ENCODE data around the gene GBP1.
A peak's percentile ranks its signal among the peaks of the same experiment; 100 is the strongest.
"Not testable (repeated sequence)": the region's sequence is repeated elsewhere in the genome, so short reads cannot be mapped to it uniquely, and the experiment has no call there.

GBP1 gene

GRCh38 chr1:89063094-89063493 lies 1.9 kb downstream of the GBP1 start:
- Histone ChIP-seq H3K4me1 (ENCODE audit: control insufficient read depth, insufficient read depth, low read length, poor library complexity, severe bottlenecking) (peaks cover 10% of the 10 kb centered on the region), H3K36me3 (ENCODE audit: control insufficient read depth, insufficient read depth, low read length) (peaks cover 18% of the 10 kb centered on the region), H3K27me3 (replicated peaks; ENCODE audit: control insufficient read depth, insufficient read depth, low read length, poor library complexity, severe bottlenecking) (no peaks in the 10 kb centered on the region), H3K9me3 (ENCODE audit: control insufficient read depth, low read length) (no peaks in the 10 kb centered on the region), H3K4me3 (ENCODE audit: insufficient read depth, low read depth, low read length, poor library complexity, severe bottlenecking) (peak overlapping the region; percentile 8), H3K27ac (ENCODE audit: insufficient read depth, low read length, poor library complexity, severe bottlenecking) (no peak overlapping the region)
- DNase-seq: no peak

GRCh38 chr1:89060091-89060490 lies 4.9 kb downstream of the GBP1 start:
- no peak overlapping the region for H3K4me3 ChIP-seq (ENCODE audit: insufficient read depth, low read depth, low read length, poor library complexity, severe bottlenecking)
- peaks cover 48% of the 10 kb centered on the region for H3K36me3 ChIP-seq (ENCODE audit: control insufficient read depth, insufficient read depth, low read length)
- no peaks in the 10 kb centered on the region for H3K9me3 ChIP-seq (ENCODE audit: control insufficient read depth, low read length)
- no peak overlapping the region for H3K27ac ChIP-seq (ENCODE audit: insufficient read depth, low read length, poor library complexity, severe bottlenecking)
- DNase-seq: no peak
- H3K27me3 ChIP-seq (replicated peaks; ENCODE audit: control insufficient read depth, insufficient read depth, low read length, poor library complexity, severe bottlenecking): no peaks in the 10 kb centered on the region
- H3K4me1 ChIP-seq (ENCODE audit: control insufficient read depth, insufficient read depth, low read length, poor library complexity, severe bottlenecking): peaks cover 10% of the 10 kb centered on the region

- Histone ChIP-seq H3K27me3 (replicated peaks; ENCODE audit: control insufficient read depth, insufficient read depth, low read length, poor library complexity, severe bottlenecking) (no peaks in the 10 kb centered on the region), H3K4me3 (ENCODE audit: insufficient read depth, low read depth, low read length, poor library complexity, severe bottlenecking) (no peak overlapping the region), H3K4me1 (ENCODE audit: control insufficient read depth, insufficient read depth, low read length, poor library complexity, severe bottlenecking) (no peaks in the 10 kb centered on the region), H3K9me3 (ENCODE audit: control insufficient read depth, low read length) (no peaks in the 10 kb centered on the region), H3K27ac (ENCODE audit: insufficient read depth, low read length, poor library complexity, severe bottlenecking) (no peak overlapping the region), H3K36me3 (ENCODE audit: control insufficient read depth, insufficient read depth, low read length) (peaks cover 62% of the 10 kb centered on the region)
- no peak for DNase-seq
Measured at GRCh38 chr1:89051955-89052312, 13.1 kb downstream of the GBP1 start.

- no peak for DNase-seq
- H3K4me1 ChIP-seq (ENCODE audit: control insufficient read depth, insufficient read depth, low read length, poor library complexity, severe bottlenecking): no peaks in the 10 kb centered on the region
- no peaks in the 10 kb centered on the region for H3K27me3 ChIP-seq (replicated peaks; ENCODE audit: control insufficient read depth, insufficient read depth, low read length, poor library complexity, severe bottlenecking)
- H3K4me3 ChIP-seq (ENCODE audit: insufficient read depth, low read depth, low read length, poor library complexity, severe bottlenecking): no peak overlapping the region
- no peak overlapping the region for H3K27ac ChIP-seq (ENCODE audit: insufficient read depth, low read length, poor library complexity, severe bottlenecking)
- no peaks in the 10 kb centered on the region for H3K9me3 ChIP-seq (ENCODE audit: control insufficient read depth, low read length)
- peaks cover 57% of the 10 kb centered on the region for H3K36me3 ChIP-seq (ENCODE audit: control insufficient read depth, insufficient read depth, low read length)
Measured at GRCh38 chr1:89051300-89051954, 13.6 kb downstream of the GBP1 start.

GRCh38 chr1:89050649-89051033 lies 14.4 kb downstream of the GBP1 start:
- H3K36me3 ChIP-seq (ENCODE audit: control insufficient read depth, insufficient read depth, low read length): peaks cover 49% of the 10 kb centered on the region

GRCh38 chr1:89049901-89050648 lies 14.9 kb downstream of the GBP1 start:
- H3K9me3 ChIP-seq (ENCODE audit: control insufficient read depth, low read length); DNase-seq; H3K4me1 ChIP-seq (ENCODE audit: control insufficient read depth, insufficient read depth, low read length, poor library complexity, severe bottlenecking); H3K4me3 ChIP-seq (ENCODE audit: insufficient read depth, low read depth, low read length, poor library complexity, severe bottlenecking); H3K27ac ChIP-seq (ENCODE audit: insufficient read depth, low read length, poor library complexity, severe bottlenecking); H3K27me3 ChIP-seq (replicated peaks; ENCODE audit: control insufficient read depth, insufficient read depth, low read length, poor library complexity, severe bottlenecking): not testable (repeated sequence)
- peaks cover 43% of the 10 kb centered on the region for H3K36me3 ChIP-seq (ENCODE audit: control insufficient read depth, insufficient read depth, low read length)

More at GRCh38 chr1:89050649-89051033, 14.4 kb downstream of the GBP1 start:
- no peak overlapping the region for H3K27ac ChIP-seq (ENCODE audit: insufficient read depth, low read length, poor library complexity, severe bottlenecking)
- no peak overlapping the region for H3K4me3 ChIP-seq (ENCODE audit: insufficient read depth, low read depth, low read length, poor library complexity, severe bottlenecking)
- H3K9me3 ChIP-seq (ENCODE audit: control insufficient read depth, low read length): no peaks in the 10 kb centered on the region
- H3K4me1 ChIP-seq (ENCODE audit: control insufficient read depth, insufficient read depth, low read length, poor library complexity, severe bottlenecking): no peaks in the 10 kb centered on the region
- H3K27me3 ChIP-seq (replicated peaks; ENCODE audit: control insufficient read depth, insufficient read depth, low read length, poor library complexity, severe bottlenecking): no peaks in the 10 kb centered on the region
- DNase-seq: no peak

GRCh38 chr1:89049187-89049586 lies 15.8 kb downstream of the GBP1 start:
- H3K27ac ChIP-seq (ENCODE audit: insufficient read depth, low read length, poor library complexity, severe bottlenecking); H3K4me1 ChIP-seq (ENCODE audit: control insufficient read depth, insufficient read depth, low read length, poor library complexity, severe bottlenecking); DNase-seq; H3K27me3 ChIP-seq (replicated peaks; ENCODE audit: control insufficient read depth, insufficient read depth, low read length, poor library complexity, severe bottlenecking); H3K9me3 ChIP-seq (ENCODE audit: control insufficient read depth, low read length); H3K4me3 ChIP-seq (ENCODE audit: insufficient read depth, low read depth, low read length, poor library complexity, severe bottlenecking): not testable (repeated sequence)
- H3K36me3 ChIP-seq (ENCODE audit: control insufficient read depth, insufficient read depth, low read length): peaks cover 38% of the 10 kb centered on the region

- Histone ChIP-seq H3K4me1 (ENCODE audit: control insufficient read depth, insufficient read depth, low read length, poor library complexity, severe bottlenecking) (no peaks in the 10 kb centered on the region), H3K36me3 (ENCODE audit: control insufficient read depth, insufficient read depth, low read length) (peaks cover 23% of the 10 kb centered on the region), H3K27ac (ENCODE audit: insufficient read depth, low read length, poor library complexity, severe bottlenecking) (no peak overlapping the region), H3K9me3 (ENCODE audit: control insufficient read depth, low read length) (peaks cover 6% of the 10 kb centered on the region), H3K27me3 (replicated peaks; ENCODE audit: control insufficient read depth, insufficient read depth, low read length, poor library complexity, severe bottlenecking) (no peaks in the 10 kb centered on the region), H3K4me3 (ENCODE audit: insufficient read depth, low read depth, low read length, poor library complexity, severe bottlenecking) (no peak overlapping the region)
- DNase-seq: no peak
Measured at GRCh38 chr1:89047734-89048133, 17.3 kb downstream of the GBP1 start.

GRCh38 chr1:89046318-89047183 lies 18.5 kb downstream of the GBP1 start:
- H3K36me3 ChIP-seq (ENCODE audit: control insufficient read depth, insufficient read depth, low read length): peaks cover 12% of the 10 kb centered on the region
- H3K27me3 ChIP-seq (replicated peaks; ENCODE audit: control insufficient read depth, insufficient read depth, low read length, poor library complexity, severe bottlenecking); DNase-seq; H3K4me1 ChIP-seq (ENCODE audit: control insufficient read depth, insufficient read depth, low read length, poor library complexity, severe bottlenecking); H3K4me3 ChIP-seq (ENCODE audit: insufficient read depth, low read depth, low read length, poor library complexity, severe bottlenecking); H3K9me3 ChIP-seq (ENCODE audit: control insufficient read depth, low read length); H3K27ac ChIP-seq (ENCODE audit: insufficient read depth, low read length, poor library complexity, severe bottlenecking): not testable (repeated sequence)
